T-helper 9 cell (primary cell): ENCODE results near the gene IRF4.

Source experiments
- DNase-seq: peaks from one replicate; pipeline ENCODE4 v3.0.0-alpha.2; 2020

The IRF4 gene

GRCh38 chr6:382883-383810 is 8.4 kb upstream of the IRF4 start:
- DNase-seq, result no peak

- DNase-seq, result no peak
Observed at GRCh38 chr6:383856-384255, 7.7 kb upstream of the IRF4 start.

GRCh38 chr6:384898-385297 is 6.7 kb upstream of the IRF4 start:
- DNase-seq, result no peak

GRCh38 chr6:385614-386013 is 5.9 kb upstream of the IRF4 start:
- no peak for DNase-seq

- no peak for DNase-seq
Observed at GRCh38 chr6:386688-387266, 4.8 kb upstream of the IRF4 start.

- no peak for DNase-seq
Observed at GRCh38 chr6:387293-387741, 4.2 kb upstream of the IRF4 start.

DNA sequence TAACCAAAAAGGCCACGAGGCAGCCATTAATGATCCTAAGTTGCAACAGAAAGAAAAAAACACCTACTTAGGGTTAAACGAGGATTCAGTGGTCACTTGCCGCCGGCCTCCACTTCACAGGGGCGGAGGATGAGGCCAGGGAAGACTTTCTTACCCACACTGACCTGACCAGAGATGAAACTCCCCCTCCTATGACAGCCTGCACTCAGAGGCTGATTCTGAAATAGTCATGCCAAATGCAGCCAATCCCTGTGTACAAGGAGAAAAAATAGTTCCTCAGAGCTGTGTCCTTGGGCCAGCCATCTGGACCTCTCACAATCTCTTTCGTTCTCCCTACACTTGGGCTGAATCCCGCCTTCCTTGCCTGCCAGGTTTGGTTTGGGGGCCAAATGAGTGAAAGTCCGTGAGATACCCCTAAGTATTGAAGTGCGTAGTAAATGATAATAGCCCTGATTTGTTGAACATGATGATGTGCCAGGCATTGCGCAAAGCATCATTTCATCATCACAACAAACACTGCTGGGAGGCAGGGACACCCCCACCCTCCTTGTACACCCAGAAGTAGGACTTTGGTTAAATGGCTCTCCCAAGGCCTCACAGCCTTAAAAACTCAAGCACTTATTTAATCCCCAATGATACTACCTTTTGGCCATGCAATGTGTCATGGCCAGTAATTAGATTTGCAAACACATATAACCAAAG is 3.2 kb upstream of the IRF4 start:
- no peak for DNase-seq

- DNase-seq, result no peak
Observed at GRCh38 chr6:389143-389542, 2.4 kb upstream of the IRF4 start.

DNA sequence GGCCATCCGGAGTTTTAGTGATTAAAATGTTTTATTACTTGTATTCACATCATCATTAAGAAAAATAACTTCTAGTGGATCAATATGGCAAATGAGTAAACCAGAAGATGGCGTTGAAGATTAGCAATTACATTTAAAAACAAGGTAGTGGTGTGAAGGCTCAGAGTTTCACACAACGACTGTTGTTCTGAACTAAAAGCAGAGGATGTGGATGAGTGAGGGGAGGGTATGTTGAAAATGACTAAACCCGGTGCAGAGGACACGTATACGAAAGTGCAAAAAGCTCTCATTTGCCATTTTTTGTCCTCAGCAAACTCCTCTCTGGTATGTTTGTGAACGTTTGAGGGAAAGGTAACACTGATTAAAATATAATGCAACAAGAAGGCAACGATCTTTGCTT is 1.9 kb upstream of the IRF4 start:
- DNase-seq, result no peak

GRCh38 chr6:390914-391558 is 516 bp upstream of the IRF4 start:
- DNase-seq, result no peak

DNA sequence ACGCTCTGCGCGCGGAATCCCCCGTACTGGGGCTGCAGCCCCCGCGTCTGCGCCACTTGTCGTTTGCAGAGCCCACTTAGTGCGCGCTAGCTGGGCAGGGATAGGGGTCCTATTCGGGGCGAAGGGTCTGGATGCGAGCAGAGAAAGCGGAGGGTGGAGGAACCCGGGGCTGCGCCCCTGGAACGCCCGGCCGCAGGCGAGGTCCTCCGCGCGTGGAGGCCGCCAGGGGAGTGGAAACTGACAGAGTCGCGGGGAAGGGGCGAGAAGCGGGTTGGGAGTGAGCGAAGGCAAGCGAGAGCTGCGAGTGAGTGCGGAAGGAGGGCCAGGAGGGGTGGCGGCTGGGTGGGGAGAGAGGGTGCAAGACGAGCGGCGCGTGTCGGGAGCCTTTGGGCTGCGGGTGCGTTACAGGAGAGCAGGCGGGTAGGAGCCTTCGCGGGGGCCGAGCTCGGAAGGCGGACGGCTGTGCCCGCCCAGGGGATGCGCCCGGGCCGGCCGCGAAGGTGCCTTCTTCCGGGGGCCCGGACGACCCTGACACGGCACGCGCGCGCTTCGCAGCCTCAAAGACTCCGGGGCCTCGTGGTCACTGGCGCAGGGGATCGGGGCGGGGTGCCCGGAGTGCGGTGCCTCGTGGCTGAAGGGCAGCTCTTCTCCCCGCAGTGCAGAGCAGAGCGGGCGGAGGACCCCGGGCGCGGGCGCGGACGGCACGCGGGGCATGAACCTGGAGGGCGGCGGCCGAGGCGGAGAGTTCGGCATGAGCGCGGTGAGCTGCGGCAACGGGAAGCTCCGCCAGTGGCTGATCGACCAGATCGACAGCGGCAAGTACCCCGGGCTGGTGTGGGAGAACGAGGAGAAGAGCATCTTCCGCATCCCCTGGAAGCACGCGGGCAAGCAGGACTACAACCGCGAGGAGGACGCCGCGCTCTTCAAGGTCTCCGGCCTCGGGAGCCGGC is 1.2 kb downstream of the IRF4 start:
- DNase-seq, result no peak

DNA sequence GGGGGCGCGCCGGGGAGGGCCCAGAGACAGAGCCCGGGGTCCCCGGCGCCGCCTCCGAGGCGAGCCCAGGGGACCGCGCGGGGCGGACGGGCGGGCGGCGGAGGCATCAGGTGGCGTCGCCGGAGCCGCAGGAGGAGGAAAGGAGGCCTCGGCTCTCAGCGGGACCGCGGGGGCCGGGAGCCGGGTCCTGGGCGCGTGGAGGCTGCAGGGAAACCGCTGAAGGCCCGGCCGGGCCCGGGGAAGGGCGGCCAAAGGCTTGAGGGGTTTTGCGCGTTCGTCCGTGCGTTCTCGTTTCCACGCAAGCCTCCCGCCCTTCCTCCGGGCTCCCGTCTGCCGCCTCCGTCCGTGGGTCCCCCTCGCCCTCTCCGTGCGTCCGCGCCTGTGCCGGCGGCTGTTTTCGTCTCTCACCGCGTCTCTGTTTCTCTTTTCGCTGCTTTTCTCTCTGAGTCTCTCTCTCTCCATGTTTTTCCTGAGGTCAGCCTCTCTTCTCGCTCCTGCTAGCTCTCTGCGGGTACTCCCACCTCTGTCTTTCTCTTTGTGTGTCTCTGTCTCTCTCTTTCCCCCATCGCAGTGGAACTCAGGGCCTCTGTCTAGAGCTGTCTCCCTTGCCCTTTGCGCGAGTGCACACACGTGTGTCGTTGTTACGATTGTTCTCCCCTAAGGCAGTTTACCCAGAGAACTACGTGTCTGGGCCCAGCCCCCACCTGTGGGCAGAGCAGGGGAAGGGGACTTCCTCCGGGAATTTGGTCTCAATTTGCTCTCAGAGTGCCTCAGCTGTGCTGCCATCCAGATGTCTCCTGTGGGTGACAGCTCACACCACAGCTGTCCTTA is 2.1 kb downstream of the IRF4 start:
- no peak for DNase-seq

- no peak for DNase-seq
Observed at GRCh38 chr6:394641-395289, 3.2 kb downstream of the IRF4 start.

- DNase-seq, result no peak
Observed at GRCh38 chr6:395432-396125, 4.0 kb downstream of the IRF4 start.

GRCh38 chr6:396126-396520 is 4.6 kb downstream of the IRF4 start:
- no peak for DNase-seq

- no peak for DNase-seq
Observed at GRCh38 chr6:397056-397455, 5.5 kb downstream of the IRF4 start.

DNA sequence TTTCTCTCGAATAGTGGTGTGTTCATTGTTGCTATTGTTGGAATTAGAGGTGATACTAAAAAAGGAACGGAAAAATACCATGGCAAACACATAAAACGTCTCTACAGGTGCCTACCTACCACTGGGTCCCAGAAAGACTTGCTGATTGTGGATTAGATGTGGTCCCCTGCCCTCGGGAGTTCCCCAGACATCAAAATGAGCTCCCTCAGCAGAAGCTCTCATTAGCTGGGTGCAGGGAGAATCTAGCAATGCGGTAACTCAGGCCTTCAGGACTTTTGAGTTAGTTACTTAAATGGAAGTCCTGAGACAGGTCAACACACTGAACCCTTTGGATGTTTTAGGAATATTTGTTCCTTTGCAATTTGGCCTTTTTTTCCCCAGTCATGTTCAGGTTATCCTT is 6.1 kb downstream of the IRF4 start:
- DNase-seq, result no peak

DNA sequence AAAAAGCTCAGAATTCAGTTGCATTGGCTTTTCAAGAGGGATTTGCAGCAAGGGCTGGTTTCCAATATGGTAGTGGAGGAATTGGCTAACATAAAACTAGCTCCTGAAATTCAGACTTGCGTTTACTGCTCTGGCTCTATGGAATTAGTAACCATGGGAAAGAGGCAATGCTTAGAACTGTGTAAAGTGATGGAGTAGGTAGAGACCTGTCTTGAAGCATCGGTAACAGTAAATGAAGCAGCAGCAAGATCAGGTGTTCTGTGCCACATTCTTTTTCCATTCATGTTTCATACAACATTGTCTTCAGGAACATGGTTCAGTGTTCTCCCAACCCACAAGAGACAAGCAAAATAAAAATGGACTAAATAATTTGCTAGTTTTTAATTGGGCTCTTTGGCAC is 6.5 kb downstream of the IRF4 start:
- no peak for DNase-seq

- no peak for DNase-seq
Observed at GRCh38 chr6:398558-399078, 7.1 kb downstream of the IRF4 start.
